CD4-positive, CD25-positive, alpha-beta regulatory T cell (primary cell): ENCODE results near the gene COL8A2. TPM values are rescaled to one million over a fixed set of nuclear protein-coding genes. Genes with fewer than 3 reads are reported as not detected.

ENCODE experiments used
- ATAC-seq, 2 donors: fragments of 150-1000 bp; cut with Tn5 transposase; one replicate each; pipeline ENCODE4 v1.10.0; 2021; ENCODE audit warnings: low read depth in 2 of 2, moderate number of reproducible peaks in 2 of 2, moderate library complexity in 1 of 2
- DNase-seq, 3 donors: peaks; one replicate each; pipeline versions ENCODE4 v3.0.0 to v3.0.0-alpha.2; 2012 to 2022; ENCODE audit warnings: mixed read lengths in 1 of 3
- H3K27ac ChIP-seq: one replicate; pipeline ENCODE4 v1.7.0; 2013; ENCODE audit warnings: mild to moderate bottlenecking, low read length; ENCODE audit not compliant: insufficient read depth, poor library complexity, severe bottlenecking
- H3K27me3 ChIP-seq: one replicate; pipeline ENCODE4 v1.7.0; 2013; ENCODE audit warnings: low read length; ENCODE audit not compliant: control insufficient read depth, insufficient read depth
- H3K36me3 ChIP-seq: one replicate; pipeline ENCODE4 v1.7.0; 2013; ENCODE audit warnings: mild to moderate bottlenecking, low read length, moderate library complexity; ENCODE audit not compliant: control insufficient read depth, insufficient read depth
- H3K4me1 ChIP-seq: 2 replicates; pipeline ENCODE4 v1.7.0; 2013; ENCODE audit warnings: mild to moderate bottlenecking, low read length; ENCODE audit not compliant: insufficient read depth, control insufficient read depth, poor library complexity, severe bottlenecking
- H3K4me3 ChIP-seq: one replicate; pipeline ENCODE4 v1.7.0; 2013; ENCODE audit warnings: low read depth, mild to moderate bottlenecking, low read length, moderate library complexity
- H3K9me3 ChIP-seq, 2 experiments: 1 replicate in 1 of 2; 2 replicates in 1 of 2; pipeline ENCODE4 v1.7.0; 2013; ENCODE audit warnings: low read length in 2 of 2, mild to moderate bottlenecking in 1 of 2, moderate library complexity in 1 of 2; ENCODE audit not compliant: control insufficient read depth in 2 of 2
- H3K27ac Mint-ChIP-seq, 3 donors: one replicate each; pipeline ENCODE4 v1.8.0; 2020 to 2022; ENCODE audit warnings: mild to moderate bottlenecking in 3 of 3, mixed read lengths in 3 of 3, moderate library complexity in 2 of 3
- H3K27me3 Mint-ChIP-seq: one replicate; pipeline ENCODE4 v1.8.0; 2022; ENCODE audit warnings: mild to moderate bottlenecking, mixed read lengths
- H3K36me3 Mint-ChIP-seq: one replicate; pipeline ENCODE4 v1.8.0; 2020; ENCODE audit warnings: mixed read lengths
- H3K4me1 Mint-ChIP-seq, 4 donors: one replicate each; pipeline ENCODE4 v1.8.0; 2020 to 2022; ENCODE audit warnings: mixed read lengths in 4 of 4, mild to moderate bottlenecking in 1 of 4
- H3K4me3 Mint-ChIP-seq, 4 donors: one replicate each; pipeline ENCODE4 v1.8.0; 2020 to 2022; ENCODE audit warnings: mild to moderate bottlenecking in 4 of 4, mixed read lengths in 4 of 4, moderate library complexity in 3 of 4
- H3K9me3 Mint-ChIP-seq, 7 donors: one replicate each; pipeline ENCODE4 v1.8.0; 2020 to 2022; ENCODE audit warnings: mixed read lengths in 7 of 7, mild to moderate bottlenecking in 3 of 7, moderate library complexity in 2 of 7
- polyA plus RNA-seq, 4 donors: library from polyadenylated mRNA; unstranded; fragments of 300-500 nt; fragmentation: Illumina TruSeq; gene quantifications; one replicate each; pipeline ENCODE4 v1.2.3, GENCODE V29; 2021
- total RNA-seq: library from RNA; stranded (reverse); gene quantifications from one replicate; pipeline ENCODE4 v1.2.3, GENCODE V29; 2022

COL8A2 gene
- total and polyA plus RNA-seq, 5 donors from 2014 or later, result 0.03 TPM; not detected in 4

GRCh38 chr1:36095760-36096405 lies 29.1 kb downstream of the COL8A2 start:
- Histone ChIP-seq H3K27me3 (no peaks in the 10 kb centered on the region), H3K4me1 (peaks cover 5% of the 10 kb centered on the region), H3K27ac (no peak overlapping the region), H3K9me3 (no peaks in the 10 kb centered on the region), H3K36me3 (peaks cover 52% of the 10 kb centered on the region), H3K4me3 (no peak overlapping the region)
- Mint-ChIP-seq H3K27me3 (no peaks in the 10 kb centered on the region), H3K27ac (no peak overlapping the region), H3K36me3 (no peaks in the 10 kb centered on the region), H3K4me1 (peaks cover 0 to 15% (median 10%) of the 10 kb centered on the region in 4 donors), H3K9me3 (no peaks in the 10 kb centered on the region), H3K4me3 (no peak overlapping the region)
- ATAC-seq (no peak), DNase-seq (no peak)

GRCh38 chr1:36094621-36095061 lies 30.4 kb downstream of the COL8A2 start:
- Mint-ChIP-seq H3K4me3 (peak overlapping the region in 1 of 4 donors; percentile 5), H3K27ac (no peak overlapping the region), H3K9me3 (no peaks in the 10 kb centered on the region), H3K36me3 (no peaks in the 10 kb centered on the region), H3K4me1 (peaks cover 0 to 22% (median 16%) of the 10 kb centered on the region in 4 donors), H3K27me3 (peaks cover 4% of the 10 kb centered on the region)
- peaks cover 52% of the 10 kb centered on the region for H3K36me3 ChIP-seq
- ATAC-seq, result no peak
- H3K9me3 ChIP-seq, result no peaks in the 10 kb centered on the region
- H3K27ac ChIP-seq, result no peak overlapping the region
- H3K4me1 ChIP-seq, result peaks cover 8% of the 10 kb centered on the region
- H3K4me3 ChIP-seq, result no peak overlapping the region
- DNase-seq, result no peak
- H3K27me3 ChIP-seq, result no peaks in the 10 kb centered on the region

- Mint-ChIP-seq H3K9me3 (no peaks in the 10 kb centered on the region), H3K36me3 (no peaks in the 10 kb centered on the region), H3K27me3 (peaks cover 4% of the 10 kb centered on the region), H3K4me1 (peaks cover 0 to 28% (median 21%) of the 10 kb centered on the region in 4 donors), H3K27ac (no peak overlapping the region), H3K4me3 (no peak overlapping the region)
- no peaks in the 10 kb centered on the region for H3K9me3 ChIP-seq
- no peak overlapping the region for H3K4me3 ChIP-seq
- no peaks in the 10 kb centered on the region for H3K27me3 ChIP-seq
- H3K4me1 ChIP-seq, result peaks cover 12% of the 10 kb centered on the region
- DNase-seq, result no peak
- H3K36me3 ChIP-seq, result peaks cover 52% of the 10 kb centered on the region
- no peak overlapping the region for H3K27ac ChIP-seq
- ATAC-seq, result no peak
Observed at GRCh38 chr1:36093929-36094328, 31.1 kb downstream of the COL8A2 start.

- H3K36me3 Mint-ChIP-seq, result no peaks in the 10 kb centered on the region
- Histone ChIP-seq H3K4me3 (no peak overlapping the region), H3K27ac (no peak overlapping the region), H3K36me3 (peaks cover 52% of the 10 kb centered on the region), H3K27me3 (no peaks in the 10 kb centered on the region), H3K4me1 (peaks cover 15% of the 10 kb centered on the region), H3K9me3 (no peaks in the 10 kb centered on the region)
- no peaks in the 10 kb centered on the region for H3K9me3 Mint-ChIP-seq
- H3K27ac Mint-ChIP-seq, result peak overlapping the region in 1 of 3 donors; percentile 44
- no peak for DNase-seq
- peaks cover 0 to 33% (median 22%) of the 10 kb centered on the region in 4 donors for H3K4me1 Mint-ChIP-seq
- ATAC-seq, result no peak
- no peak overlapping the region for H3K4me3 Mint-ChIP-seq
- peaks cover 4% of the 10 kb centered on the region for H3K27me3 Mint-ChIP-seq
Observed at GRCh38 chr1:36093226-36093625, 31.8 kb downstream of the COL8A2 start.

- peaks cover 52% of the 10 kb centered on the region for H3K36me3 ChIP-seq
- no peak overlapping the region for H3K4me3 ChIP-seq
- peaks cover 19% of the 10 kb centered on the region for H3K4me1 ChIP-seq
- Mint-ChIP-seq H3K9me3 (no peaks in the 10 kb centered on the region), H3K27ac (no peak overlapping the region), H3K27me3 (peaks cover 4% of the 10 kb centered on the region), H3K4me3 (peak overlapping the region in 1 of 4 donors; percentile 71), H3K4me1 (peaks cover 0 to 33% (median 23%) of the 10 kb centered on the region in 4 donors), H3K36me3 (no peaks in the 10 kb centered on the region)
- no peak for DNase-seq
- H3K9me3 ChIP-seq, result no peaks in the 10 kb centered on the region
- no peak overlapping the region for H3K27ac ChIP-seq
- ATAC-seq, result no peak
- no peaks in the 10 kb centered on the region for H3K27me3 ChIP-seq
Observed at GRCh38 chr1:36092798-36093185, 32.2 kb downstream of the COL8A2 start.

- H3K27ac ChIP-seq, result no peak overlapping the region
- ATAC-seq (no peak), DNase-seq (no peak)
- Mint-ChIP-seq H3K9me3 (no peaks in the 10 kb centered on the region), H3K27me3 (peaks cover 4% of the 10 kb centered on the region), H3K4me3 (peak overlapping the region in 2 of 4 donors; percentile 71 to 80), H3K4me1 (peaks cover 0 to 33% (median 23%) of the 10 kb centered on the region in 4 donors), H3K36me3 (no peaks in the 10 kb centered on the region), H3K27ac (no peak overlapping the region)
- no peaks in the 10 kb centered on the region for H3K9me3 ChIP-seq
- H3K4me3 ChIP-seq, result no peak overlapping the region
- no peaks in the 10 kb centered on the region for H3K27me3 ChIP-seq
- H3K4me1 ChIP-seq, result peaks cover 19% of the 10 kb centered on the region
- peaks cover 52% of the 10 kb centered on the region for H3K36me3 ChIP-seq
Observed at GRCh38 chr1:36092166-36092797, 32.7 kb downstream of the COL8A2 start.

- ATAC-seq (no peak), DNase-seq (no peak)
- Histone ChIP-seq H3K27me3 (no peaks in the 10 kb centered on the region), H3K27ac (no peak overlapping the region), H3K4me3 (no peak overlapping the region), H3K4me1 (peaks cover 19% of the 10 kb centered on the region), H3K36me3 (peaks cover 52% of the 10 kb centered on the region), H3K9me3 (no peaks in the 10 kb centered on the region)
- H3K4me3 Mint-ChIP-seq, result peak overlapping the region; percentile 56 to 91 (median 74)
- H3K9me3 Mint-ChIP-seq, result no peaks in the 10 kb centered on the region
- H3K36me3 Mint-ChIP-seq, result no peaks in the 10 kb centered on the region
- no peak overlapping the region for H3K27ac Mint-ChIP-seq
- peaks cover 4% of the 10 kb centered on the region for H3K27me3 Mint-ChIP-seq
- H3K4me1 Mint-ChIP-seq, result peaks cover 0 to 33% (median 24%) of the 10 kb centered on the region in 4 donors
Observed at GRCh38 chr1:36091698-36092097, 33.3 kb downstream of the COL8A2 start.
